Panc1 (cell line): ENCODE measurements around the gene CPA2.
"Not testable (repeated sequence)": the region's sequence is repeated elsewhere in the genome, so short reads cannot be mapped to it uniquely, and the experiment has no call there.

Experiments used
- CTCF ChIP-seq: fragments of 450-650 bp; IDR thresholded peaks from 2 replicates; pipeline ENCODE4 v1.5.1; 2017; ENCODE audit warnings: mild to moderate bottlenecking
- REST ChIP-seq, 2 experiments: IDR thresholded peaks; 2 replicates each; pipeline ENCODE4 v1.6.1; 2011 to 2012; ENCODE audit warnings: low read depth in 2 of 2, control low read depth in 1 of 2, low read length in 1 of 2, mild to moderate bottlenecking in 1 of 2, moderate library complexity in 1 of 2; ENCODE audit not compliant: insufficient read depth in 1 of 2

DNA sequence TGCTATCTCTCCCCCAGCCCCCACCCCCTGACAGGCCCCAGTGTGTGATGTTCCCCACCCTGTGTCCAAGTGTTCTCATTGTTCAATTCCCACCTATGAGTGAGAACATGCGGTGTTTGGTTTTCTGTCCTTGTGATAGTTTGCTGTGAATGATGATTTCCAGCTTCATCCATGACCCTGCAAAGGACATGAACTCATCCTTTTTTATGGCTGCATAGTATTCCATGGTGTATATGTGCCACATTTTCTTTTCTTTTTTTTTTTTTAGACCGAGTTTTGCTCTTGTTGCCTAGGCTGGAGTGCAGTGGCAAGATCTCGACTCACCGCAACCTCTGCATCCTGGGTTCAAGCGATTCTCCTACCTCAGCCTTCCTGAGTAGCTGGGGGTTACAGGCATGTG is 17.8 kb upstream of the CPA2 start:
- not testable (repeated sequence) for TF ChIP-seq CTCF; REST (IDR thresholded peaks at IDR 0.05; ENCODE audit: insufficient read depth in 1 of 2, low read depth in 2 of 2, low read length in 1 of 2)
